Cerebellar nuclear complex (tissue), 1 donor: ENCODE results near the gene MMP23B.
"Not testable (repeated sequence)": the region's sequence is repeated elsewhere in the genome, so short reads cannot be mapped to it uniquely, and the experiment has no call there.

Experiments
- DNase-seq, 2 experiments: peaks; one replicate each; lab custom pipeline; 2025; lab: John Stamatoyannopoulos, UW

The MMP23B gene

GRCh38 chr1:1666526-1666925 is 34.6 kb downstream of the MMP23B start:
- no peak for DNase-seq

GRCh38 chr1:1669468-1670440 is 37.8 kb downstream of the MMP23B start:
- no peak for DNase-seq

- no peak for DNase-seq
These were observed 38.9 kb downstream of the MMP23B start for GRCh38 chr1:1670866-1671265.

GRCh38 chr1:1671365-1672119 is 39.6 kb downstream of the MMP23B start:
- no peak for DNase-seq

- no peak for DNase-seq
These were observed 40.4 kb downstream of the MMP23B start for GRCh38 chr1:1672181-1672965.

DNA sequence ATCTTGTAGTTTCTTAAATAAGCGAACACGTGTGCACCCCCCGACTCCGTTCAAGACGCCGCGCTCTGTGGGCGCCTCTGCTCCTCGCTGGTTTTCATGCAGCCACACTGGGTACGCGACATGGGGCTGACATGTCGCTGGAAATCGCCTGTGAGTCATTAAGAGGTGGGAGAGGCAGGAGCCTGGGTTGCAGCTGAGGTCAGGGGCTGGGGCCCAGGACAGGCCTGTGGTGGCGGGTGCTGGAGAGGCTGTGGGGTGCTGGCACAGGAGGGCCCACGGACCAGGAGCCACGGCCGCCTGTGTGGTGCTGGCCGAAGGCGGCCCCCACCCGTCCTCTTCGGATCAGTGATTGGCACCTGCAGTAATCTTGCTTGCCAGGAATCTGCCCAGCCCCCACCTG is 42.8 kb downstream of the MMP23B start:
- not testable (repeated sequence) for DNase-seq

DNA sequence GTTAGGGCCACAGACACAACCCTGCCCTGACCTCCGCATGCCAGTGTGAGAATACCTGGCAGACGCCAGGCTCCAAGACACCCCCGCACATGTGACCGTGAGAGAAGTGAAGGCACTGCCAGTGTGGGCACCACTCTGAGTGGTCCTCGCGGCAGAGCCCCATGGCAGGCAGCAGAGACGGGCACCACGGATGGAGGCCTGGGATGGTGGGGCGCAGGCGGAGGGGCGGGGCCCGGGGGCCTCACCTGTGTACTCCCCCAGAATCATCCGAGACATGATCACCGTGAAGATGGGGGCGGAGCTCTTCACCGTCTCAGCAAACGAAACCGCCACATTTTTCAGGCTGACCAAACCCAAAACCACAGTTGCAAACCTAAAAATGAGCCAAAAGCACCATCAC is 43.2 kb downstream of the MMP23B start:
- DNase-seq = not testable (repeated sequence)

DNA sequence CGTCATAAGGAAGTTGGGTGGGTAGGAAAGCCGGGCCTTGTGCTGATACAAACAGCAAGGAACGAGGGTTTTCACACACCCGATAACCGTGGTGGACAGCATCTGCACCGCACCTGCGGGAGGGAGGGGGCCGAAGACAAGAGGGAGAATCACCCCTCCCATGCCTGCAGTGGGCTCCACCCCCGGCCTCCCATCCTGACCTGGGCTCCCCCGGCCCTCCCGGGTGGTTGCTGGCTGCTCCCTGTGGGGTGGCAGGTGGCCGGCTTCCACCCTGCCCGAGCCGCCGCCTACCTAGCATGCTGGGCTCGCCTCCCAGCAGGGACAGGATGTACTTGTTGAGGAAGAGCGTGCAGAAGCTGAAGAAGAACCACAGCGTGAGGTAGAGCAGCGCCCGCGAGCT is 44.1 kb downstream of the MMP23B start:
- DNase-seq = not testable (repeated sequence)

- no peak for DNase-seq
These were observed 46.0 kb downstream of the MMP23B start for GRCh38 chr1:1677718-1678580.

- no peak for DNase-seq
These were observed 46.8 kb downstream of the MMP23B start for GRCh38 chr1:1678581-1679380.

DNA sequence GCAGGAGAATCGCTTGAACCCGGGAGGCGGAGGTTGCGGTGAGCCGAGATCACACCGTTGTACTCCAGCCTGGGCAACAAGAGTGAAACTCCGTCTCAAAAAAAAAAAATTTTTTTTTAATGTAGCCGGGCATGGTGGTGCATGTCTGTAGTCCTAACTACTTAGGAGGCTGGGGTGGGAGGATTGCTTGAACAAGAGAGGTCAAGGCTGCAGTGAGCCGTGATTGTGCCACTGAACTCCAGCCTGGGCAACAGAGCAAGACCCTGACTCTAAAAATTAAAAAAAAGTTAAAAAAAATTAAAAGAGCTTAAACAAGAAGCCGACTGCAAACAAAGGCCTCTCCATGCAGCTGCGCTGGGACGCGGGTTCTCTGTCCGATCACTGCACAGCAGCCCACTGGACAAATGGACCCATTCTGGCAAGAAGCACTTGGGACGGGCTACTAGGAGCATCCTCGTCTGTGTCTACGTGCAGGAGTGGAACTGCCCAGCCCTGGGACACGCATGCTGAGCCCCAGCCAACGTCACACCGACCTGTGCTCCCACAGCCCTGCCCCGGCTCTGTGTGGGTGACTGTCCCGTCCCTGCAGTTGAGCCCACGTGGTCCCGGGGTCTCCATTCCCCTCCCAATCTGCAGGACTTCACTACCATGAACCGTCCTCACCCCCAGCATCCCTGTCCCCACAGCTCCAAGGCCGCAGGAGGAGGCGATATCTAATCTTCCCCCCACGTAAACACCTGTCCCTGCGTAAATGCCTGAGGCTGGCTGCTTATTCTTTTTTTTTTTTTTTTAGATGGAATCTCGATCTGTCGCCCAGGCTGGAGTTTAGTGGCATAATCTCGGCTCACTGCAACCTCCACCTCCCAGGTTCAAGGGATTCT is 48.3 kb downstream of the MMP23B start:
- no peak for DNase-seq

GRCh38 chr1:1680912-1681273 is 48.9 kb downstream of the MMP23B start:
- DNase-seq = no peak

DNA sequence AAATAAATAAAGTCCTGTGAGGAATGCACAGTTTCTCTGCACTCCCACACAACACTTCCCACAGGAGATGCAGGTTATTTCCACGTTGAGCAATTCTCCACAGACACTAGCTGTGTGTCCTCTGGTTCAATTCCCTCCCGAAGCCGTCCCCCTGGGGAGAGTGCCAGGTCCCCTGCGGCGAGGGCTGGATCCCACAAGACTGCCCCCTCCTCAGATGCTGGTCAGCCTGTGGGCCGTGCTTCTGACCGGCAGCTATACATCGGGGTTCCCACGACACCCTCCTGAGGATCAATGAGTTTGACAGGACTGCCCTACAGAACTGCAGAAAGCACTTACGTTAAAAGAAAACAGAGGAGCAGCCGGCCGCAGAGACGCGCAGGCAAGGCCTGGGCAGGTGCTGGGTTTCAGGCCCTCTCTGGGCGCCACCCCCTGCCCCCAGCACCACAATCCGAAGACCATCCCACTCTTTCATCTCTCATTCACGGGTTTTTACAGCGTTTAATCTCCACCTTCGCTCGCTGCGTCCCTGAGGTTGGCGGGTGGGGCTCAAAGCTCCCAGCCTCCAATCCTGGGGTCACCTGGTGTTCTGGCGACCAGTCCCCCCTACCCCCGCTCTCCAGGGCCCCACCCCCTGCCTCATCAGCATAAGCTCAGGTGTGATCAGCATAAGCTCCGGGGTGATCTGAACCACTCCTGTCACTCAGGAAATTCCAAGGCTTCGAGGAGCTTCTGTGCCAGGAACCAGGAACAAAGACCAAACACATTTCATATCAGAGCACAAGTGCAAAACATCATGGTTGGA is 51.3 kb downstream of the MMP23B start:
- no peak for DNase-seq
